ENCODE measurements around the gene RABEPK.
A peak's percentile ranks its signal among the peaks of the same experiment; 100 is the strongest.
"Not testable (repeated sequence)": the region's sequence is repeated elsewhere in the genome, so short reads cannot be mapped to it uniquely, and the experiment has no call there.

RABEPK gene, protein sequence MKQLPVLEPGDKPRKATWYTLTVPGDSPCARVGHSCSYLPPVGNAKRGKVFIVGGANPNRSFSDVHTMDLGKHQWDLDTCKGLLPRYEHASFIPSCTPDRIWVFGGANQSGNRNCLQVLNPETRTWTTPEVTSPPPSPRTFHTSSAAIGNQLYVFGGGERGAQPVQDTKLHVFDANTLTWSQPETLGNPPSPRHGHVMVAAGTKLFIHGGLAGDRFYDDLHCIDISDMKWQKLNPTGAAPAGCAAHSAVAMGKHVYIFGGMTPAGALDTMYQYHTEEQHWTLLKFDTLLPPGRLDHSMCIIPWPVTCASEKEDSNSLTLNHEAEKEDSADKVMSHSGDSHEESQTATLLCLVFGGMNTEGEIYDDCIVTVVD

DNA sequence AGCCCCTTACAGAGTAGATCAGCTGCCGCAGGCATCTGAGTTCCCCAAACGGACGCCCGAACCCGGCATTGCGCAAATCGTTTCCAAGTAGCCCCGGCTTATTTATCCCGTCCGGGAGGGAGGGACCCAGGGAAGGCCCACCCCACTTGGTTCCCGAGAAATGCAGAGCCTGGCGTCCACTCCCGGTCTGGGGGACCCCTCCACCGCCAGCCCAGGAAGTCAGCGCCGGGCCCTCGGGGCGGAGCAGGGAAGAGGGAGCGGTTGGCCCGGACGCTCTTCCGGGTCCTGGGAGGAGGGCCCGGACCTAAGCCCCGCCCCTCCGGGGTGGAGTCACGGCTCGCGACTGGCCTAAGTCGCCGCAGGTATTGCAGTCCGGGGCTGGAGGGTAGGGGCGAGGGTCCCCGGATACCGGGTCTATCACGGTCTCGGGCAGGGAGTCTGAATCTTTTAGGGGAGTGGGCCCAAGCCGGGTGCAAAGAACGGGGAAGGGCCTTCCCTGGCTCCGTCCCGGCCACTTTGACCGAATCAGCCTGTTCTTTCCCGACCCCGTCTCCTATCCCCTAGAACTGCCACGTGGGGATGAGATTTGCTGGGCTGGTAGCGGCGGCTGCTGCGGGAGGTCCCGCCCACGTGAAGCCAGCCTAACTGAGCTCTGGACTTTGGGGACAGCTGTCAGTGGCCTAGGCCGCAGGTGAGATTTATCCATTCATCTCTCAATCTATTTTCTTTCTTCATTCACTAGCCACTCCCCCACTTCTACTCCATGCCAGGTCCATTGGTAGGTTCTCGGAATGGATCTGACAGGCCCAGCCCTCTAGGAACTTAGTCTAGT, at the start of gene RABEPK:
Gene RABEPK, plus strand, starts transcription at position 327 of the 832 bp plus-strand sequence. CDS start 2,472 bp downstream, outside the sequence.
- DNase-seq: peak; percentile 44 to 92 (median 79)

DNA sequence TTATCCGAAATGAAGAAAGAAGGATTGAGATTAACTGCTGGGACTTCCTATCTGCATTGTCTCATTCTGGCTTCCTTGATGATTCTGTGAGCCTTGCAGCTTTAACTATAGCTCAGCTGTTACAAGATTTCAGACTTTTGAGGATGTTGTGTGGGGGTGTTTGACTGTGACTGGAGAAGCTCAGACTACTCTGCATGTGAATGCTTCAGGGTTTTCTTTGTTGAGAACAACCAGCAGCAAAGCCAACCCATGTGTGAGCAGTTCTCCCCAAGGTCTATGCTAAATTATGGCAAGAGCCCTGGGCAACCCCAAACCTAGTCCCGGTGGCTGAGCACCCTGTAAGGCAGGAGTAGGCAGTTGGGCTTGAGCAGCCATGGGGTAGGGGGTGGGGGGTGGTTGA, 48.6 kb upstream of the RABEPK start:
- DNase-seq: no peak

DNA sequence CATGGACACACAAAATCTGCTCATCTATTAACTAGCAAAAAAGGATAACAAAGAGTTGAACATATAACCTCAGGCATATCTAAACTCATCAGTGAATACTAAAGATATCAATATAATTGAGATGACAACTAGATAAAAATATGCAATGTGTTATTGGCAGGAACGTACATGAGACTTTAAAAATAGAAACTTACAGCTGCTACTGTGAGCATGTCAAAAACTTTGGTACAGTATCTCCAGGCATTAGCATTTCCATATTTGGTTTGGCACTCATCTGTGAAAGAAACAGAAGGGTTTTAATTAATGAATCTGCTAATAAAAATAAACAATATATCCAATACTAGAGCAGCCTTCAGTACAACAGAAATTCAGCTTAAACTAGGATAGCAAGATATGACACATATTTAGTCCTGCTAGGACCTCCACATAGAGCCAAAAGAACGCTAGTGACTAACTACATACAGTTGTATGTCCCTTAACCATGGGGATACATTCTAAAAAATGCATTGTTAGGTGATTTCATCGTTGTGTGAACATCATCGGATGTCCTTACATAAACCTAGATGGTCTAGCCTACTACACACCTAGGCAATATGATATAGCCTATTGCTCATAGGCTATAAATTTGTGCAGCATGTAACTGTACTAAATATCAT, 46.5 kb upstream of the RABEPK start:
- DNase-seq: no peak

DNA sequence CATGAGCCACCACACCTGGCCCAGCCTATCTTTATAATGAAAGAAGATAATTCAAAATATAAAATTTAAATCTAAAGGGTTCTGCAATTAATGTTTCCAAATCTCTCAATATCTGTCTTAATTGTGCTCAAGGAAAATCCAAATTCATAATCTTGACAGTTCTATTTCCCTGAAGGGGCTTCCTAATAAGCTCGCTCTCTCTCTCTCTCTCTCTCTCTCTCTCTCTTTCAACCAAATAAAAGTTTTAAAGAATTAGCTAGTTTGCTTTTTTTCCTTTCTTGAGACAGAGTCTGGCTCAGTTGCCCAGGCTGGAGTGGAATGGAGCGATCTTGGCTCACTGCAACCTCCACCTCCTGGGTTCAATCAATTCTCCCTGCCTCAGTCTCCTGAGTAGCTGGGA, 43.8 kb upstream of the RABEPK start:
- DNase-seq: no peak

DNA sequence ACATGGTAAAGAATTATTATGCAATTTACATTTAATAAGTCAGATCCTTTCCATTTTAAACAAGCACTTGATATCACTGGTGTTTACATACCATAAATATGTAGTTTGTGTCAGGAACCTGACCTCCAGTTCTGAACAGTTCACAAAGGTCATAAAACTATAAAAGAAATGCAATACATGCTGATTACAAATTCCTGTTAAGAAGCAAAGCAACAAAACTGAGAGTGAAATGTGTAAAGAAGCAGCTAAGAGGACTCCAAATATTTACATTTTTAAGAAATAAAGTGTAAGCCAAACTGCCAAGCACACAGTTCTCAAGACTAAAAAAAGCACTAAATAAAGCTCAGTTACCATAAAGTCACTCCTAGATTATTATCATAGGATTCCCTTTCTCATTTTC, 39.6 kb upstream of the RABEPK start:
- DNase-seq: no peak

DNA sequence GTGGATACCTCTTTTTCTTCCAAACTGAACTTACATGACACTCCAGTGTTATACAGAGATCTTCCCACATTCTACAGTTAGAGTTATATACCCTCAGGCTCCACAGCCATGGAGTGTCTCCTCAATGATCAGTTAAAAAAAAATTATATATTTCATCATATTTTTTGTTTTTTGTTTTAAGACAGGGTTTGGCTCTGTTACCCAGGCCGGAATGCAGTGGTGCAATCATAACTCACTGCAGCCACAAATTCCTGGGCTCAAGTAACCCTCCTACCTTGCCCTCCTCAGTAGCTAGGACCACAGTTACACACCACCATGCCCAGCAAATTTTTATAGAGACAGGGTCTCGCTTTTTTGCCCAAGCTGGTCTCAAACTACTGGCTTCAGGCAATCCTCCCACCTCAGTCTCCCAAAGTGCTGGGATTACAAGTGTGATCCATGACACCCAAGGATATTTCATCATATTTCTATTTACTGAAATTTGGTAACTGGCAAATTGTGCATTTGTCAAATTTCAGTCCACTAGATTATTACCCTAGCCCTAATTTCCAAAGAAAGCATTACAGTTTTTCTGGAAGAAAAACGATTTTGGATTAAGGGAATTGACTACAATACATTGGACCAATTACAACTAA, 38.9 kb upstream of the RABEPK start:
- DNase-seq: no peak

DNA sequence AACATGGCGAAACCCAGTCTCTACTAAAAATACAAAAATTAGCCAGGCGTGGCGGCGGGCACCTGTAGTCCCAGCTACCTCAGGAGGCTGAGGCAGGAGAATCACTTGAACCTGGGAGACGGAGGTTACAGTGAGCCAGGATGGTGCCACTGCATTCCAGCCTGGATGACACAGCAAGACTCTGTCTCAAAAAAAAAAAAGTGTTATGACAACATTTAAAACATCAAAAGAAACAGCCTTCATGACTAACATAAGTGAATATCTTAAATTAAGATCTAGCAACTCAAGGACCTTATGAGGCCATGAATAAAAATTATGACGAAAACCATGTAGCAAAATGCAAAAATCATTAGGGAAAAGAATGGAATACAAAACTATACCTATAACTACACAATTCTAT, 37.5 kb upstream of the RABEPK start:
- DNase-seq: not testable (repeated sequence)

DNA sequence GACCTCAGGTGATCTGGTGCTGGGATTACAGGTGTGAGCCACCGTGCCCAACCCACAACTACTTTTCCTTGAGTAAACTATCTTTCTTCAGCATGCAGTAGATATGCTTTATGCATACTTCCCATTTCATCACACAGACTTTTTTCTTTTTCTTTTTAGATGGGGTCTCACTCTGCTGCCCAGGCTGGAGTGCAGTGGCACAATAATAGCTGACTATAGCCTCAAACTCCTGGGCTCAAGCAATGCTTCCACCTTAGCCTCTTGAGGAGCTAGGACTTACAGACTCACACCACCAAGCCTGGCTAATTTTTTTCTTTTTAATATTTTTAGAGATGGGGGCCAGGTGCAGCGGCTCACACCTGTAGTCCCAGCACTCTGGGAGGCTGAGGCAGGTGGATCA, 33.6 kb upstream of the RABEPK start:
- no peak for DNase-seq

DNA sequence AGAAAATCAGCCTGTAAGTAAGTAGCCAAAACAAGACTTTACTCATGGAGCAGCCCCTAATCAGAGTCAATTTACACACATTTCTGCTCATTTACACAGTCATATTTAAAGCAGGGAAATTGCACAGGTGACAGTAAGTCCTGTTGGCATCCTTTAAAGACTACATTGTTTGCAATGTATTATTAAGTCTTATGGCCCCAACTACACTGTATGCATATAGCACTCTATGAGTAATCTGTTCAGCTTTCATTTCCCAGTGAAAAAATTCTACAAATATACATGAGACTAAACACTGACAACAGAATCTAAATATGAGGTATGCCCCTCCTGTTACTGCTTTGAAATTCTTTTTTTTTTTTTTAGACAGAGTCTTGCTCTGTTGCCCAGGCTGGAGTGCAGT, 30.4 kb upstream of the RABEPK start:
- no peak for DNase-seq

DNA sequence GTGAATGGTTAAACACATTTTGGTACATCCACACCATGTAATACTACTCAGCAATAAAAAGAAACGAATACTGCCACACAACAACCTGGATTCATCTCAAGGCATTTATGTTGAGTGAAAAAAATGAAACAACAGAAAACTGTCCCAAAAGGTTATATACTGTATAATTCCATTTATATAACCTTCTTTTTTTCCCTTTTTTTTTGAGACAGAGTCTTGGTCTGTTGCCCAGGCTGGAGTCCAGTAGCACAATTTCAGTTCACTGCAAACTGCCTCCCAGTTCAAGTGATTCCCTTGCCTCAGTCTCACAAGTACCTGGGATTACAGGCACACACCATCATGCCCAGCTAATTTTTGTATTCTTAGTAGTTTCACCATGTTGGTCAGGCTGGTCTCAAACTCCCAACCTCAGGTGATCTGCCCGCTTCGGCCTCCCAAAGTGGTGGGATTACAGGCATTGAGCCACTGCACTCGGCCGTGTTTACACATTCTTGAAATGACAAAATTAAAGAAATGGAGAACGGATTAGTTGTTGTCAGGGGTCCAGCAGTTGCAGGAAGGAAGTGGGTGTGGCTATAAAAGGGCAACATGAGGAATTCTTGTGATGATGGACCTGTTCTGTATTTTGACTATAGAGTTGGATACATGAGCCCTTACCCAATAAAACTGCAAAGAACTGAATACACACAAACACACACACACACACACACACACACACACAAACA, 28.1 kb upstream of the RABEPK start:
- DNase-seq: no peak

DNA sequence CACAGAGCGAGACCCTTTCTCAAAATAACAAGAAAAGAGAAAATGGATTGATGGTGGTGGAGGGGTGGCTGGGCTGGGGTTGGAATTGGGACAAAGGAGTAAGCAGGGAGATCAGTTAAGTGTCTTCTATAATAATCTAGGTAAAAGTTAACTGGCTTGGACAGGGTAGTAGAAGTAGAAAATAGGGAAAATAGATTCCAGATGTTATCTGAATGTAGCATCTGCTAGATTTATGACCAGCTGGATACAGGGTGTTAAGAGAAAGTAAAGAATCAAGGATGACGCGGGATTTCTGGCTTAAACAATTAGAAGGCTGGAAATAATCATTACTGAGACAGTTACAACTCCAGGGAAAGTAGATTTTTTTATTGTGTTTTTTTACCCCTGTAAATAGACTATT, 23.7 kb upstream of the RABEPK start:
- DNase-seq: no peak

DNA sequence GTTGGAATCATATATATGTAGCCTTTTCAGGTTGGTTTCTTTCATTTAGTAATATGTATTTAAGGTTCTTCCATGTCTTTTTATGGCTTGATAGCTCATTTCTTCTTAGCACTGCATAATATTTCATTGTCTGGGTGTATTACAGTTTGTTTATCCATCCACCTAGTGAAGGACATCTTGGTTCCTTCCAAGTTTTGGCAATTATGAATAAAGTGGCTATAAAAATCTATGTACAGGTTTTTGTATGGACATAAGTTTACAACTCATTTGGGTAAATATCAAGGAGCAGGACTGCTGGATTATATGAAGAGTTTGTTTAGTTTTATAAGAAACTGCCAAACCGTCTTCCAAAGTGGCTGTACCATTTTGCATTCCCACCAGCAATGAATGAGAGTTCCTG, 22.5 kb upstream of the RABEPK start:
- DNase-seq: no peak

DNA sequence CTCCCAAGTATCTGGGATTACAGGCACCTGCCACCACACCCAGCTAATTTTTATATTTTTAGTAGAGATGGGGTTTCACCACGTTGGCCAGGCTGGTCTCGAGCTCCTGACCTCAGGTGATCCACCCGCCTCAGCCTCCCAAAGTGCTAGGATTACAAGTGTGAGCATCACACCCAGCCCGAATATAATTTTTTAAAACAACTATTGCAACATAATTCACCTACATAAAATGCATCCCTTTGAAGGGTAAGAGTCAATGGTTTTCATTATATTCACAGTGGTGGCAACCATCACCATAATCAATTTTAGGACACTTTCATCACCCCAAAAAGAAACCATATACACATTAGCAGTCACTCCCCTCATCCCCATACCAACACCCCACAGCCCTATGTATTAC, 20.6 kb upstream of the RABEPK start:
- not testable (repeated sequence) for DNase-seq

DNA sequence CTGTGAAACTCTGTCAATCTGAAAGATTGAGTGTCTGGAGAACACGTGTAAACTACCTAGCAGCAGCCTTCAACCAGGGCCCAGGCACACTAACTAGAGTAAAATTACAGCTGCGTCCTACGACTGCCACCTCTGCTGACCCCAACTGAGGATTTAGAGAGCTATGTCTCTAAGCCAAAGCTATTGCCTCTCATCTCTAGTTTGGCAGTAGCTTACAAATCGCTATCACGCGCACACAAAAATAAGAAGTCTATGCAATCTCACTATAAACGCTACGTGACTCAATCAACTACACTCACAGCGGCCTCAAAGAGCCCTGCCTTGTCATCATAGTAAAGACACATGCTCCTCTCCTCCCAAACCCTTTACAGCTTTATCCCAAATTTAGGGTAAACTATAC, 19.5 kb upstream of the RABEPK start:
- no peak for DNase-seq

DNA sequence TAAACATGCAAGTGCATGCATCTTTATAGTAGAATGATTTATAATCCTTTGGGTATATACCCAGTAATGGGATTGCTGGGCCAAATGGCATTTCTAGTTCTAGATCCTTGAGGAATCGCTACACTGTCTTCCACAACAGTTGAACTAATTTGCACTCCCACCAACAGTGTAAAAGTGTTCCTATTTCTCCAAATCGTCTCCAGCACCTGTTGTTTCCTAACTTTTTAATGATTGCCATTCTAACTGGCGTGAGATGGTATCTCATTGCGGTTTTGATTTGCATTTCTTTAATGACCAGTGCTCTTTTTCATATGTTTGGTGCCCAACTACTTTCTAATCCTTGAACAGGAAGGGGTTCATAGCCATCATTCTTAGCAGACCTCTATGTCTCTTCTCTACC, 18.6 kb upstream of the RABEPK start:
- DNase-seq: not testable (repeated sequence)

DNA sequence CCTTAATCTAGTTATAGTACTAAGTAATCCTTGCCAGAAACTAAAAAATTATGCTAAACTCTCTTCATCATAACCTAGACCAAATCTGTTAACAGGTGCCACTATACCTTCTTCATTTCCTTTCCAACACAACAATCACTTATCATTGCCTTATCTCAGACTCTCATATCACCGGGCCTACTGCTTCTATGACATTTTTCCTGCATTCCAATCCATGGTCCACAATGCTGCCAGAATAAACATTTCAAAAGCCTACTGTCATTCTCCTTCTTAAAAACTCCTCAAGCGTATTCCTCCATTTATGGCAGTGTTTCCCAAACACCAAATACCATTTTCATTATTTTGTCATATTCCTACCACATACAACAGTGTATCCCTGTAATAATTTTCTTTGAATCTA, 17.3 kb upstream of the RABEPK start:
- DNase-seq: no peak

DNA sequence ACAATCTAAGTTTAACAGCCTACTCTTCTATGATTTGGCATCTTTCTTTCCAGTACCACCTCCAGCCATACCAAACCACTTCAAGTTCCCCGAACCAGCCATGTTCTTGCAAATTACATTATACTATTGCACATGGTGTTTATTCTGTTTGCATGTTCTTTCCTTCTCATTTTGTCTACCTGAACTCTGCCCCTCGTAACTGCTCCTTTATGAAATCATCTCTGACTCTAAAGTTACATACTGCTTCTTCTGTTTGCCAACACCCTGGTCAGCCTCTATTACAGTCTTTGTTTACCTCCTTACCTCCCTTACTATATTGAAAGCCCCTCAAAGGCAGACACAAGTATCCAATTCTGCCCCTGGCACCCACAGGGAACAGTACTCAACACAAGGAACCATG, 16.8 kb upstream of the RABEPK start:
- no peak for DNase-seq

DNA sequence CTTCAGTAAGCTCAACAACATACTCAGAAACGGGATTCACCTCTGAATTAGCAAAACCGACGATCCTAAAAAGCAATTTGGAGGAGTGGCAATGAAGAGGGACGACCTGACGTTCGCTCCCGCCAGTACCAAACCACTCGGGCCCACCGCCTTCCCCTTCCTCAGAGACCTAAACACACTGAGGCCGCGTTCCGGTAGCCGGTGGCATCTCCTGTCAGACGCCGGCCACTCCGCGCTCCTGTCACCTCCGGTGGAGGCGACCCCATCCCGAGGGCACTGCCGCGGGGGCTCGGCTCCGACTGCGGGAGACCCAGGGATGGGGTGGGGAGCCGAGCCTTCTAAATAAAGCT, 11.4 kb upstream of the RABEPK start:
- peak in 2 of 14 donors; percentile 27 to 29 for DNase-seq

DNA sequence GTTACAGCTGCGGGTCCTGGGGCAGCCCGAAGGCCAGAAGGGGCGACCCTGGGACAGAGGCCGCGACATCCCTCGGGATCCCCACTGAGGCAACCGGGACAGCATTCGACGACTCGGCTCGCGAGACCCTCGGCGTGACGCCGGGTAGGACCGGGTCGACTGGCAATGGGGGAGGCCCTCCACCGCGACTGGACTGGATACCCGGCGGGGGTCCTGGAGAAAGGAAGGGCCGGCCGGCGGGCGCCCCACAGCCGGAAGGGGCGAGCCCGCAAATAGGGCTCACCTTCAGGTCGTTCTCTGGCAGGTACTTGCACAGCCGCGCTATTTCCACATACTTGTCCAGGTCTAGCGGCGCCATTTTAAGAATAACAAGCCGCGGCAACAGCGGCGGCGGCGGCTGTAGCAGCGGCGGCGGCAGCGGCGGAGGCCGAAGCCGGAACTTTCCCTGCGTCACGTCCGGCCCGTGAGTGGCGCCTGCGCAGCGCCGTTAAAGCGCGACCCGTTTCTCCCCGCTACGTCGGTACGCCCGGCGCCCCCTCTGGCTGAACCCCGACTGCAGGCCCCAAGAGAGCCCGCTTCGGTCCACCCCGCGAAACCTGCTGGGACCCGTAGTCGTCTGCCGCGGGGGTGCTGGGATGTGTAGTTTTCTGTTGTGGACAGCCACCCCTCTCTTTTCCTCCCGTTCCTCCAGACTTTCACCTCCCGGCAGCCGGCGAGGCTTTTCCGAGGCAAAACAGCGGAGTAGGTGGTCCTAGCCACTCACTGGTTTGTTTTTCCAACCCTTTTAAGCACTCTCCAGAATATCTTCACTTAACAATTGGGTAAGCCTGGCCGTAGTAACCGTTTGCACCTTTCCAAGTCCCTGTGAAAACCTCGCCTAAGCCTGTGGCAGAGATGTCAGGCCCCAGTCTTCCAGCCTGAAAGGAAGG, 10.7 kb upstream of the RABEPK start, which contains the start of gene PPP6C:
Gene PPP6C, minus strand, starts transcription at position 443 of the 929 bp plus-strand sequence. Its CDS starts 85 bp downstream, at position 358.
- peak; percentile 65 to 97 (median 95) for DNase-seq

DNA sequence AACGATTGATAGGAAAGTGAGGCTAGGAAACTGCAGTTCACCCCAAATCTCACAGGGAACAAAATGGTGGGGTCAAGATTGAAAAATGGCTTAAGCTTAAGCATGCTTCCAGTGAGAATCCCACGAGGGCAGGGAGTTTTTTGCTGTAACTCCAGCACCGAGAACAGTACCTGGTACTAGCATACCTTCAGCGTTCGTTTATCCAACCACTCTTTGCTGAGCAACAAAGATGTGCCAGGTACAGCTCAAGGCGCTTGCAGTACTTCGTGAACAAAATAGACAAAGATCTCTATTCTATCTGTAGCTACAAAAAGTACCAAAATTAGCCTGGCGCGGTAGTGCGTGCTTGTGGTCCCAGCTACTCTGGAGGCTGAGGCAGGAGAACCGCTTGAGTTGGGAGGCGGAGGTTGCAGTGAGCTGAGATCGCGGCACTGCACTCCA, 10.0 kb upstream of the RABEPK start:
- DNase-seq: peak in 2 of 14 donors; percentile 1 to 18

DNA sequence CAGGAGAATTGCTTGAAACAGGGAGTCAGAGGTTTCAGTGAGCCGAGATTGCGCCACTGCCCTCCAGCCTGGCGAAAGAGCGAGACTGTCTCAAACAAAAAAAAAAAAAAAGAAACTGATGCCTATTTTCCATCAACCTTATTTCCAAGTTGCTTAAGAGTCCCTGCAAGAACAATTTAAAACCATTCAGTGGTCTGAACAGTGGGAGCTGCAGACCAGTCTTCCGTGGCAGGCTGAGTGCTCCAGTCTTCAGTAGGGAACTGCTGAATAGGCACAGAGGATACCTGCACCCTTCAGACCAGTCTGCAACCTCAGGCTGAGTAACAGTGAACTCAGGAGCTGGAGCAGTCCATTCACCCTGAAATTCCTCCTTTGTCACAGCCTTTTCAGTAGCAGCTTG, 5.9 kb upstream of the RABEPK start:
- DNase-seq: not testable (repeated sequence)
